OCI-LY3 (cell line): ENCODE results near the gene USP30.

Experiments
- H2AFZ ChIP-seq: fragments of 200-600, 300-600 bp; shearing (Covaris generic); 2 replicates; pipeline ENCODE4 v1.6.0; 2014; ENCODE audit warnings: antibody characterized with exemption, low read depth, low read length
- H3K27ac ChIP-seq: fragments of 200-600, 300-600 bp; sonication (generic); 2 replicates; pipeline ENCODE4 v1.5.1; 2014; ENCODE audit warnings: mild to moderate bottlenecking, low read length, moderate library complexity, mixed read lengths
- H3K27me3 ChIP-seq: fragments of 200-600, 300-600 bp; sonication (generic); 2 replicates; pipeline ENCODE4 v1.6.1; 2014; ENCODE audit warnings: low read depth, low read length, mixed read lengths
- H3K36me3 ChIP-seq: fragments of 200-600, 300-600 bp; sonication (generic); replicated peaks from 2 replicates; pipeline ENCODE3; 2014; ENCODE audit warnings: low read depth, low read length, mixed read lengths
- H3K4me1 ChIP-seq: fragments of 300-600, 200-600 bp; sonication (generic); 2 replicates; pipeline ENCODE4 v1.6.1; 2014; ENCODE audit warnings: low read length, mixed read lengths
- H3K4me2 ChIP-seq: fragments of 200-600, 300-600 bp; sonication (generic); 2 replicates; pipeline ENCODE4 v1.6.1; 2014; ENCODE audit warnings: low read length, mixed read lengths
- H3K4me3 ChIP-seq: fragments of 300-600, 200-600 bp; sonication (generic); 2 replicates; pipeline ENCODE4 v1.5.1; 2014; ENCODE audit warnings: antibody characterized with exemption, mild to moderate bottlenecking, low read length, moderate library complexity
- H3K79me2 ChIP-seq: fragments of 300-600, 200-600 bp; shearing (Covaris generic); 2 replicates; pipeline ENCODE4 v1.6.1; 2014; ENCODE audit warnings: mild to moderate bottlenecking, low read length, mixed read lengths
- H3K9ac ChIP-seq: fragments of 300-600, 200-600 bp; shearing (Covaris generic); 2 replicates; pipeline ENCODE4 v1.6.0; 2014; ENCODE audit warnings: mild to moderate bottlenecking, low read length, moderate library complexity
- H3K9me3 ChIP-seq: fragments of 200-600, 300-600 bp; shearing (Covaris generic); 2 replicates; pipeline ENCODE4 v1.6.1; 2014; ENCODE audit warnings: low read length, mixed read lengths; ENCODE audit not compliant: insufficient read depth
- H4K20me1 ChIP-seq: fragments of 200-600, 300-600 bp; sonication (generic); 2 replicates; pipeline ENCODE4 v1.6.1; 2016; ENCODE audit warnings: low read length, mixed read lengths; ENCODE audit not compliant: insufficient read depth
- CTCF ChIP-seq: fragments of 200-600, 300-600 bp; sonication (generic); IDR thresholded peaks from 2 replicates; pipeline ENCODE4 v1.5.1; 2014; ENCODE audit warnings: antibody characterized with exemption, low read length, low read depth
- EZH2phosphoT487 ChIP-seq: fragments of 200-600 bp; shearing (Covaris generic); IDR thresholded peaks from 2 replicates; pipeline ENCODE4 v1.6.1; 2018; ENCODE audit warnings: antibody characterized with exemption, mixed run types, low read depth

The USP30 gene

DNA sequence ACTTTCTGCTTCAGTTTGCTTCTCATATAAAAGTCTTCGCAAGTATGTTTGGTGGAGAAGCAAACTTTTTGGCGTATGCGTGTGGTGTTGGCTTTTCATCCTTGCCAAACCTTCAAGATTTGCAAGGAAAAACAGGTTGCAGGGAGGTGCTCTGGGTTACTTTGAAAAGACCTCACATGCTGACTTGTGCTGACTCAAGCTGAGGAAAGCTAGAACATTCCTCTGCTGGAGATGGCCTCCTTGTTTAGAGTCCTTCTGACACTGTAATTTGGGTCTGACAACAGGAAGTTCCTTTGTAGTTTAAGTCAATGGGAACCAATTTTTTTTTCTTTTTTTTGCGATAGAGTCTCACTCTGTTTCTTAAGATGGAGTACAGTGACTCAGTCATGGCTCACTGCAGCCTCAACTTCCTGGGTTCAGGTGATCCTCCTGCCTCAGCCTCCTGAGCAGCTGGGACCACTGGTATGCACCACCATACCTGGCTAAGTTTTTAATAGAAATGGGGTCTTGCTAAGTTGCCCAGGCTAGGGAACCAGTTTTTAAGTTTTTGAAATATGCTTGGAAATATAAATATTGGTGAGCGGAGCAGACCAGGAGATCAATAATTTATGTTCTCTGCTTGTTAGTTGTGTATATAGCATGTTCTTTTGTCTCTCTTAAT, 61.4 kb downstream of the USP30 start:
- no peaks in the 10 kb centered on the region for H3K4me1 ChIP-seq
- peaks cover 4% of the 10 kb centered on the region for H3K36me3 ChIP-seq
- H2AFZ ChIP-seq, result no peak overlapping the region
- no peaks in the 10 kb centered on the region for H3K27me3 ChIP-seq
- no peak overlapping the region for H3K4me3 ChIP-seq
- no peak for TF ChIP-seq EZH2phosphoT487
- no peak for TF ChIP-seq CTCF
- H3K4me2 ChIP-seq, result no peak overlapping the region
- H3K9ac ChIP-seq, result no peak overlapping the region
- H4K20me1 ChIP-seq, result no peaks in the 10 kb centered on the region
- H3K9me3 ChIP-seq, result no peaks in the 10 kb centered on the region
- H3K79me2 ChIP-seq, result no peaks in the 10 kb centered on the region
- H3K27ac ChIP-seq, result no peak overlapping the region

GRCh38 chr12:109114644-109115043, 62.3 kb downstream of the USP30 start:
- H3K4me2 ChIP-seq, result no peak overlapping the region
- TF ChIP-seq EZH2phosphoT487 (no peak), CTCF (no peak)

DNA sequence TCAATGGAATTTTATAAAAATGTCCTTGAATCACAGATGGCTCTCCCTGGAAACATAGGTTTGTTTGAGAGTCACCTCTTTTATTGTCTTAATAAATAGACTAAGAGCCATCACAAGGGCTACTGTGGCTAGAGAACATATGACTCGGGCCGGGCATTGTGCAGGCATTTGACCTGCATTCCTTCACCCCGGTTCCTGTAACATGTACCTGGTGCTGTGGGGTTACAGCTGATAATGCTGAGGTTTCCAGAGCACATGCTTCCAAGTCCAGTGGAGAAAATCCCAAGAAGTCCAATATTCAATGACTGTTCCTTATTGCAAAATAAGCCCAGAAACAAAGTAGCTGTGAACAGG, 63.0 kb downstream of the USP30 start:
- Histone ChIP-seq H3K4me1 (no peaks in the 10 kb centered on the region), H3K4me2 (no peak overlapping the region), H4K20me1 (no peaks in the 10 kb centered on the region), H3K9me3 (no peaks in the 10 kb centered on the region), H3K27me3 (no peaks in the 10 kb centered on the region), H3K27ac (no peak overlapping the region), H2AFZ (no peak overlapping the region), H3K36me3 (no peaks in the 10 kb centered on the region), H3K4me3 (no peak overlapping the region), H3K9ac (no peak overlapping the region), H3K79me2 (no peaks in the 10 kb centered on the region)
- no peak for TF ChIP-seq CTCF
- TF ChIP-seq EZH2phosphoT487, result no peak

More at GRCh38 chr12:109114644-109115043, 62.3 kb downstream of the USP30 start:
- Histone ChIP-seq H3K79me2 (no peaks in the 10 kb centered on the region), H3K27me3 (no peaks in the 10 kb centered on the region), H3K4me1 (no peaks in the 10 kb centered on the region), H3K4me3 (no peak overlapping the region), H3K9me3 (no peaks in the 10 kb centered on the region), H4K20me1 (no peaks in the 10 kb centered on the region), H3K27ac (no peak overlapping the region), H3K9ac (no peak overlapping the region), H3K36me3 (no peaks in the 10 kb centered on the region), H2AFZ (no peak overlapping the region)

DNA sequence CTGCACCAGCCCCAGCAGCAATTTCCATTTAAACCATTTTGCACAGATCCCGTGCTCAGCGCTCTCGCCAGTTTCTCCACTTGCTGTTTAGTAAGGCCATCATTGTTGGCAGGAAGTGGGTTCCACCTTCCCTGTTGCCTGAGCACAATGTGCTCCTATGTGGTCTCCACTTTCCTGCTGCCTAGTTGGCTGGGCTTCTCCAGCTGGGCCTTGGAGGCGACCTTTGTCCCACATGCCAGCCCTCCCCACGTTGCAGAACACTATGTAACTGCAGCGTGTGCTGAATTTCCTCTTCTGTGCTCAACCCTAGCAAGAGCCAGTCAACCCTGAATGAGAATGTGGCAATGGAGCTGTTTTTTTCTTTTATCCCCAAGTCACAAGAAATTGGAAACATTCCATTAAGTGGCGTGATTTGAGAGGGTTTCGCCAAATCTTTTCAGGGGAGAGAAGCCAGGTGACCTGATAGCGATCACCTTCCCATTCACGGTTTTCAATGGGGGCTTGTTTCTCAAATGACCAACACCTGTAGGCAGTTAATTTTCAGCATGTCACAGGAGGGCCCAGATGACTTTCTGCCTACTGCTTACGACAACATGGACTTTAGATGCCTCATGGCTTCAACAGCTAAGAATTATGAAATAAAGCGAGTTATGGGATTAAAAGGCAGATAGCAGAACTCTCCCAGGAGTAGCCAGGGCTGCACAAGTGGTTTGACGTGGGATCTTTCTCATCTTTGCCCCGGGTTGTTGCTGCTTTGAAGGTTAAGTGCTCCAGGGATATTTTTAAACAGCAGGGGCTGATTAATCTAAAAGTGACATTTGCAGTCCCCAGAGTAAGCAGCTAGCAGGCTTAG, 63.6 kb downstream of the USP30 start, which contains the start of gene ACACB:
ACACB (plus strand) TSS at position 830 of the 853 bp plus-strand sequence. CDS start 22,819 bp downstream, outside the sequence.
- Histone ChIP-seq H4K20me1 (no peaks in the 10 kb centered on the region), H3K27me3 (no peaks in the 10 kb centered on the region), H3K79me2 (no peaks in the 10 kb centered on the region), H3K4me3 (no peak within 1 kb of the TSS), H3K4me1 (no peaks in the 10 kb centered on the region), H3K4me2 (no peak within 1 kb of the TSS), H3K27ac (no peak within 1 kb of the TSS), H3K9me3 (no peaks in the 10 kb centered on the region), H3K36me3 (no peaks in the 10 kb centered on the region), H2AFZ (no peak within 1 kb of the TSS), H3K9ac (no peak within 1 kb of the TSS)
- TF ChIP-seq EZH2phosphoT487, result no peak
- no peak for TF ChIP-seq CTCF
